NT2/D1 (cell line): ENCODE measurements around the gene MEPE.

Source experiments
- DNase-seq: peaks from one replicate; pipeline ENCODE4 v3.0.0-alpha.2; 2011; ENCODE audit warnings: low read depth, low spot score
- H3K27me3 ChIP-seq: 2 replicates; pipeline ENCODE4 v1.6.0; 2011; ENCODE audit warnings: mild to moderate bottlenecking; ENCODE audit not compliant: insufficient read length, insufficient read depth
- H3K36me3 ChIP-seq: 2 replicates; pipeline ENCODE4 v1.6.1; 2011; ENCODE audit warnings: mild to moderate bottlenecking, low read length, mixed read lengths; ENCODE audit not compliant: insufficient read depth, insufficient read length
- H3K4me1 ChIP-seq: 2 replicates; pipeline ENCODE4 v1.5.1; 2011; ENCODE audit not compliant: insufficient read depth, insufficient read length
- H3K4me3 ChIP-seq: 2 replicates; pipeline ENCODE4 v1.5.1; 2011; ENCODE audit warnings: low read depth; ENCODE audit not compliant: insufficient read length
- H3K9ac ChIP-seq: 2 replicates; pipeline ENCODE4 v1.6.0; 2011; ENCODE audit warnings: low read depth; ENCODE audit not compliant: insufficient read length
- H3K9me3 ChIP-seq: 2 replicates; pipeline ENCODE4 v1.5.1; 2011; ENCODE audit warnings: mild to moderate bottlenecking, low read length; ENCODE audit not compliant: insufficient read depth
- SUZ12 ChIP-seq: IDR thresholded peaks from 2 replicates; pipeline ENCODE4 v1.6.1; 2011; ENCODE audit not compliant: insufficient read length, insufficient read depth; ENCODE audit errors: extremely low read depth
- YY1 ChIP-seq: IDR thresholded peaks from 2 replicates; pipeline ENCODE4 v1.6.1; 2011; ENCODE audit not compliant: insufficient read length, insufficient read depth
- ZNF274 ChIP-seq: IDR thresholded peaks from 2 replicates; pipeline ENCODE4 v1.6.1; 2011; ENCODE audit warnings: mild to moderate bottlenecking, low read depth, low read length

Gene MEPE

GRCh38 chr4:87851953-87852352 is 19.2 kb downstream of the MEPE start:
- Histone ChIP-seq H3K27me3 (no peaks in the 10 kb centered on the region), H3K9me3 (no peaks in the 10 kb centered on the region), H3K4me1 (peaks cover 3% of the 10 kb centered on the region), H3K9ac (no peak overlapping the region), H3K36me3 (no peaks in the 10 kb centered on the region), H3K4me3 (no peak overlapping the region)
- no peak for TF ChIP-seq ZNF274
- TF ChIP-seq SUZ12 = no peak
- no peak for DNase-seq

GRCh38 chr4:87853108-87853507 is 20.3 kb downstream of the MEPE start:
- Histone ChIP-seq H3K4me3 (no peak overlapping the region), H3K36me3 (no peaks in the 10 kb centered on the region), H3K4me1 (peaks cover 3% of the 10 kb centered on the region), H3K9me3 (0 out of 2 replicates have a peak, but pooled peaks cover 5% of the 10 kb centered on the region), H3K27me3 (no peaks in the 10 kb centered on the region), H3K9ac (no peak overlapping the region)
- DNase-seq = peak; percentile 40
- no peak for TF ChIP-seq SUZ12
- no peak for TF ChIP-seq YY1
- no peak for TF ChIP-seq ZNF274

- peaks cover 3% of the 10 kb centered on the region for H3K4me1 ChIP-seq
- no peak overlapping the region for H3K4me3 ChIP-seq
- no peaks in the 10 kb centered on the region for H3K36me3 ChIP-seq
- H3K9ac ChIP-seq = no peak overlapping the region
- H3K27me3 ChIP-seq = no peaks in the 10 kb centered on the region
- TF ChIP-seq YY1 = no peak
- no peak for TF ChIP-seq SUZ12
- TF ChIP-seq ZNF274 = no peak
- 0 out of 2 replicates have a peak, but pooled peaks cover 5% of the 10 kb centered on the region for H3K9me3 ChIP-seq
- no peak for DNase-seq
These were observed 21.1 kb downstream of the MEPE start for GRCh38 chr4:87853891-87854290.

DNA sequence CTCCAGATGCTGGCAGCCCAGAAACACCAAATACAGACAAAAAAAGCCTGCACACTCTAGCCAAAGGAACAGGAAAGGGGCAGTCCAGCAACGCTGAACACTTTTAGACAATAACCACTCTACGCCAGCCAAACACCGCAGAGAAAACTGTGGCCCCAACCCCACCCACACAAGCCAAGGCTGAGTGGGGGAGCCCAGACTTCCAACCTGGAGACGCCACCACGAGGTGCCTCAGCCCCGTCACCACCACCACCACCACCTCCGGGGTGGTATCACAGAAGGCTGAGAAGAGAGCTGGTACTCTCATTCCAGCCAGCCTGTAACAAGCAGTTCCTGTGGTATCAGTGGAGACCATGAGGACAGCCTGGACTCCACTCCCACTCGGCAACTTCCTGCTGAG is 22.8 kb downstream of the MEPE start:
- TF ChIP-seq SUZ12 = no peak
- TF ChIP-seq ZNF274 = no peak
- no peak for TF ChIP-seq YY1
- no peak overlapping the region for H3K9ac ChIP-seq
- H3K4me1 ChIP-seq = peaks cover 3% of the 10 kb centered on the region
- 0 out of 2 replicates have a peak, but pooled peaks cover 5% of the 10 kb centered on the region for H3K9me3 ChIP-seq
- no peaks in the 10 kb centered on the region for H3K36me3 ChIP-seq
- no peak for DNase-seq
- H3K4me3 ChIP-seq = no peak overlapping the region
- no peaks in the 10 kb centered on the region for H3K27me3 ChIP-seq

- 0 out of 2 replicates have a peak, but pooled peaks cover 5% of the 10 kb centered on the region for H3K9me3 ChIP-seq
- H3K4me1 ChIP-seq = peaks cover 3% of the 10 kb centered on the region
- no peak for TF ChIP-seq ZNF274
- H3K27me3 ChIP-seq = no peaks in the 10 kb centered on the region
- DNase-seq = no peak
- H3K9ac ChIP-seq = no peak overlapping the region
- H3K36me3 ChIP-seq = no peaks in the 10 kb centered on the region
- no peak overlapping the region for H3K4me3 ChIP-seq
These were observed 24.0 kb downstream of the MEPE start for GRCh38 chr4:87856816-87857215.

- TF ChIP-seq SUZ12 (no peak), YY1 (no peak), ZNF274 (no peak)
- H3K27me3 ChIP-seq = no peaks in the 10 kb centered on the region
- no peak overlapping the region for H3K4me3 ChIP-seq
- no peak for DNase-seq
- peaks cover 3% of the 10 kb centered on the region for H3K4me1 ChIP-seq
- H3K36me3 ChIP-seq = no peaks in the 10 kb centered on the region
- H3K9me3 ChIP-seq = peaks cover 10% of the 10 kb centered on the region; the same call in 1 of the 2 replicates
- H3K9ac ChIP-seq = no peak overlapping the region
These were observed 25.0 kb downstream of the MEPE start for GRCh38 chr4:87857789-87858188.

DNA sequence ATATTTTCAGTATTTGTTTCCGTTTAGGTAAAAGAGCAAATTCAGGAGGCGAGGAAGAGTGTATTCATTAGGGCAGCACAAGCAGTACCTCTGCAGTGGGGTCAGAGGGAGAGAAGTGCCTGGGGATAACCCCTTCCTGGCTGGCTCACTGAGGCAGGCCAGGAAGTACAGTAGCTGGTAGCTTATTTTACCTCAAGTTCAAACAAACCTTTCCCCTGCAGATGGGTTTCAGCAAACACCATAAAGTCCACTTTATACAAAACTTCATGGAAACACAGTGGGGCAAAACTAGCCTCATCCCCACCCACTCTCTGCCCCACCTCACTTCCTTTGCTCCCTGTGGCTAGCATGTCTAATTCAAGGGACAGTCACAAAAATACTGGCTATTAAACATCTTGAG is 29.5 kb downstream of the MEPE start:
- Histone ChIP-seq H3K4me1 (peaks cover 2% of the 10 kb centered on the region), H3K36me3 (no peaks in the 10 kb centered on the region), H3K27me3 (no peaks in the 10 kb centered on the region), H3K9me3 (peaks cover 48% of the 10 kb centered on the region), H3K9ac (no peak overlapping the region), H3K4me3 (no peak overlapping the region)
- no peak for DNase-seq
- TF ChIP-seq YY1 (no peak), ZNF274 (no peak), SUZ12 (no peak)

- Histone ChIP-seq H3K4me3 (no peak overlapping the region), H3K36me3 (no peaks in the 10 kb centered on the region), H3K9me3 (peaks cover 50% of the 10 kb centered on the region), H3K4me1 (peaks cover 2% of the 10 kb centered on the region), H3K27me3 (no peaks in the 10 kb centered on the region), H3K9ac (no peak overlapping the region)
- DNase-seq = no peak
- no peak for TF ChIP-seq YY1
- TF ChIP-seq ZNF274 = no peak
- no peak for TF ChIP-seq SUZ12
These were observed 30.7 kb downstream of the MEPE start for GRCh38 chr4:87863486-87863885.
